SIG-M5 treated with dmso at 0.1 percent for 504 hours (cell line): Measurements from ENCODE around the gene PDGFRA.

Experiments
- DNase-seq: peaks from one replicate; lab custom pipeline; 2025; ENCODE audit not compliant: unreplicated experiment; lab: John Stamatoyannopoulos, UW

Gene PDGFRA

GRCh38 chr4:54228961-54229501 is at the start of gene PDGFRA:
Gene PDGFRA, plus strand, starts transcription at chr4:54229293. Its CDS starts 29,476 bp downstream, at chr4:54258769.
- DNase-seq = no peak

DNA sequence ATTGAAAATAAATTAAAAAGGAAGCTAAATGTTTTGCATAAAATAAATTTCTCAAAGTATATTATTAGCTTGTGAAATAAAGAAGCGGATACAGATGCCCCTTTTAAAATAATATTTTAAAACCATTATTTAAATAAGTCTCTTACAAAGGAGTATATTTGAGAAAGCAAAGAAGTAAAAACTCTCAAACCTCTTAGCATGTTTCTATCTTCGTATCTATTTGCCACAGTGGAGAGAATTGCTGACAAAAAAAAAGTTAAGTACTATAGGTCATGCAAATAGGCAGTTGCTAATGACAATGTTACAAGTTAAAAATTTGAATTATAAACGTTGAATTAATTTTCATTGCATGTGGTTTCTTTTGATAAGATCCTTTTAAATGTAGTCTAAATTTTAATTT is 44.5 kb upstream of the PDGFRA start:
- no peak for DNase-seq

DNA sequence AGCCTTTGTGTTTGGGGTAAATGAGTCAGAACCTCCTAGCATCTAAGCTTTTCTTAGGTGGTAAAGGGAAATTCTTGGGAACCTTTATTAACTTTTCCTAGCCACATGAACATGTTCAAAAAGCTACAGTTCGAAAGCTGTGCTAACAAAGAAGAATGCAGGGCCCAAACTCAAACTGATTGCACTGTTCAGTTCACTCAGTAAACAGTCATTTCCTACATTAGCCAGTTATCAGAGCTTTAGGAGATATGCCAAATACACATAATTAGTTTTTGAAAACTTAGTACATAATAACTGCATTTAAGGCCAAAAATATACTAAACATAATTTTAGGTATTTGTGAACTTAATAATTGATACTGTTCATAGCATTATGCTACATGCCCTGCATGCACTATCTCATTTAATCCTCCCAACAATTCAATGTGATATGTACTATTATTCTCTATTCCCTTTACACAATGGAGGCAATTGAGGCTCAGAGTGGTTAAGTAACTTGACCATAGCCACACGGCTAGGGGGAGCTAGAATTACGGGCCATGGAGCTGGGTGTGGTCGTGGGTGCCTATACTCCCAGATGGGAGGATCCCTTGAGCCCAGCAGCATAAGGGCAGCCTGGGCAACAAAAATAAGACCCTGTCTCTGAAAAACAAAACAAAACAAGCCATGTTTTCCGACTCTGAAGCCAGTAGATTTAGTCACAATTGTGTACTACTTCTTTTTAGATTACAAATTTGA is 43.9 kb upstream of the PDGFRA start:
- DNase-seq = no peak

GRCh38 chr4:54185866-54186265 is 43.2 kb upstream of the PDGFRA start:
- no peak for DNase-seq

DNA sequence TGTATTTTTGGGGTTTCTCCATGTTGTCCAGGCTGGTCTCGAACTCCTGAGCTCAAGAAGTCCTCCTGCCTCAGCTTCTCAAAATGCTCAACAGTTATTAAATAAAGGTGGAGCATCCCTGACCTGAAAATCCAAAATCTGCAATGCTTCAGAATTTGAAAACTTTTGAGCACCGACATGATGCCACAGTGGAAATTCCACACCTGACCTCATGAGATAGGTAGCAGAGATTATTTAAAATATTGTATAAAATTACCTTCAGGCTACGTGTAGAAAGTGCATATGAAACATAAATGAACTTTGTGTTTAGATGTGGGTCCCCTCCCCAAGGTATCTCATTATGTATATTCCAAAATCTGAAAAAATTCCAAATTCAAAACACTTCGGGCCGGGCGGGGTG is 42.7 kb upstream of the PDGFRA start:
- DNase-seq = no peak

DNA sequence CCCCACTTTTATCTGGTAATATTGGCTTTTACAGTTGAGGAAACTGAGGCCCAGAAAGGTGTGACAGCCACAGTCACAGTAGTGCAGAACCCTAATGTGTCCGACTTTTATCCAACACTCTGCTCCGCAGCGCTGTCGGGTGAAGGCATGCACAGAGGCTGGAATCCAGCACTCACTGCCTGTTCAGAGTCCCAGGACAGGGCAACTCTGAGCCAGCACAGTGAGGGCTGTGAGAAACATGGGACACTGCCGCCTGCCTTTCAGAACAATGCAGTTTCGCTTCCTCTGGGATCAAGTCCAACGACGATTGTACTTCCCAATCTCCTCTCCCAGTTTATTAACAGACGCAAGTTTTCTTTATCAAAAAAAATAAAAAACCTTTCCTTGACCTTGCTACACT is 41.9 kb upstream of the PDGFRA start:
- no peak for DNase-seq

DNA sequence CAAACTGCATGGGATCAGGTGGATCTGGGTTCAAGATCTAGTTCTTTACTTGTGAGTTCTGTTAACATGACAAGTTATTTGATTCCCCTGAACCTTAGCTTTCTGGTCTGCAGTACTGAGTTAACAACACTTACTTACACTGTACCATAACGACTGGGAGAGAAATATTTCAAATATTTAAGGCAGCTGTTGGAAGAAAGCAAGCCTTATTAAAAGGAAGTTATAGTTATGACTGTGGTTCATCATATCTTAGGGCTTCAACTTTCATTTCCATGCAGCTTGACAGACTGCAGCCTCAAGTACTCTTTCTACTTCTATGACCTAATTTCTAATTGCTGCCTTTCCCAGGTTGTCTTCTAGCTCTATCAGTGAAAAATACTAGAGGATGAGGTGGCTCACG is 40.0 kb upstream of the PDGFRA start:
- DNase-seq = no peak

DNA sequence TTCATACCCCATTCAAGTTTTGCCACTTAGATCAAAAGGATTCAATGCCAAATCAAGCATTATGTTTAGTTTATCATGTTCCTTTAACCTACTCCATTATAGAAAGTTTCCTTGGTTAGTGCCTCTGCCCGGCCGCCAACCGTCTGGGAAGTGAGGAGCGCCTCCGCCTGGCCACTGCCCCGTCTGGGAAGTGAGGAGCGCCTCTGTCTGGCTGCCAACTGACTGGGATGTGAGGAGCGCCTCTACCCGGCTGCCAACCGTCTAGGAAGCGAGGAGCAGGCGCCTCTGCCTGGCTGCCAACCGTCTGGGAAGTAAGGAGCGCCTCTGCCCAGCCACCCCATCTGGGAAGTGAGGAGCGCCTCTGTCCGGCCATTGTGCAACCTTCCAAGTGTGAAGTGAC is 36.3 kb upstream of the PDGFRA start:
- no peak for DNase-seq

GRCh38 chr4:54197926-54198325 is 31.2 kb upstream of the PDGFRA start:
- no peak for DNase-seq

GRCh38 chr4:54199919-54200318 is 29.2 kb upstream of the PDGFRA start:
- DNase-seq = no peak

GRCh38 chr4:54209617-54210016 is 19.5 kb upstream of the PDGFRA start:
- no peak for DNase-seq

DNA sequence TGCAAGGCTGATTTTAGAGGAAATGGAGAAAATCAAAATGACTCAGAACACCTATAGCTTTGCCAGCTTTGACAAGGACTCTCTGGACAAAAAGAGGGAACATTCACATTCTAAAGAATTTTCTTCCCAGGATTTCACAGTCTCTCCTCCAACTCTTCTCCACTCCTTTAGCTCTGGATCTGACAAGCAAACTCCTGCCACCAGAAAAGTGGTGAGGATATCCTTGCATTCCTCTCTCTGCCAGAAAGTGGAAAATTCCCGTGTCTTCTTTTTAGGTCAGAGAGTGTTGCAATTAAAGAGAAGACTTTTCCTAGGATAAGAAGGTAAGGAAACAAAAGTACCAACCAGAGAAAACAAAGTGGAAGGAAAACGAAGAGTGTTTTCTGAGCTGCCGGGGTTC is 16.1 kb upstream of the PDGFRA start:
- no peak for DNase-seq

- DNase-seq = no peak
These were observed 15.3 kb upstream of the PDGFRA start for GRCh38 chr4:54213761-54214160.

GRCh38 chr4:54215379-54216077 is 13.6 kb upstream of the PDGFRA start:
- DNase-seq = no peak

- peak; percentile 59 for DNase-seq
These were observed 11.2 kb upstream of the PDGFRA start for GRCh38 chr4:54217642-54218495.

GRCh38 chr4:54218736-54219135 is 10.4 kb upstream of the PDGFRA start:
- DNase-seq = no peak

GRCh38 chr4:54224996-54225597 is 4.0 kb upstream of the PDGFRA start:
- DNase-seq = no peak

DNA sequence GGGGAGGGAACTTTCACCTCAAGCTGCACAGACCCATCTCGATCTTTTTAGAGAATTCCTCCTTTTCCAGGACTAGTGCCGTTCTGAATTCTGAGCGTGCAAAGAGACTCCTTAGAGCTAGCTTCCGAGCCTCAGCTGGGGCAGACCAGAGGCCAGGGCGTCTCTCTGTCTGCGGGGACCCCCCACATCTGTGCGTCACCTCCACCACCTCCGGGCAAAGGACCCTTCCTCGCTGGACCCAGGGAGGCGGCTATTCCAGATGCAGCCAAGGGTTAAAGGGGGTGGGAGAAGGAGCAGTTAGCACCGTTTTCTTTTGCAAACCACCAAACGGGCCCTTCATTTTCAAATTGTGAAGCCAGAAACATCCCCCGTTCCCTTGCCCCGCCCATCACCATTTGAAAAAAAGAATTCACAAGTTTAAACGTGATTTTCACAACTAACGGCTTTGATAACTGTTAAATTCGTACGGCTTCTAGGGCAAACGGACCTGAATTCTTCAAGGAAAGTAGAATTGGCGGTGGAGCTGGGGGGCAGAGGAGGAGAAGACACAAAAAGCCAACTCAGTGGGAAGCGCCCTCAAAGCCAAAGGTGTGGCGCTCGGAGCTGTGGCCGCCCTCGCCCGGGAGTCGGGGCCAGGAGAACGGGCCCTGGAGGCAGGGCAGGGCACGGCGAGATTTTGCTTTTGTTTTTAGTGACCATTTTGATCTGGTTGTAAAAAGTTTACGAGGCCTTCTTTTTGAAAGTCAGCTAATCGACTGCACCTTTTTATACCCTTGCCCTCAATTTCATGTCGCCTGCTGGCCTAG is 3.3 kb upstream of the PDGFRA start:
- no peak for DNase-seq

DNA sequence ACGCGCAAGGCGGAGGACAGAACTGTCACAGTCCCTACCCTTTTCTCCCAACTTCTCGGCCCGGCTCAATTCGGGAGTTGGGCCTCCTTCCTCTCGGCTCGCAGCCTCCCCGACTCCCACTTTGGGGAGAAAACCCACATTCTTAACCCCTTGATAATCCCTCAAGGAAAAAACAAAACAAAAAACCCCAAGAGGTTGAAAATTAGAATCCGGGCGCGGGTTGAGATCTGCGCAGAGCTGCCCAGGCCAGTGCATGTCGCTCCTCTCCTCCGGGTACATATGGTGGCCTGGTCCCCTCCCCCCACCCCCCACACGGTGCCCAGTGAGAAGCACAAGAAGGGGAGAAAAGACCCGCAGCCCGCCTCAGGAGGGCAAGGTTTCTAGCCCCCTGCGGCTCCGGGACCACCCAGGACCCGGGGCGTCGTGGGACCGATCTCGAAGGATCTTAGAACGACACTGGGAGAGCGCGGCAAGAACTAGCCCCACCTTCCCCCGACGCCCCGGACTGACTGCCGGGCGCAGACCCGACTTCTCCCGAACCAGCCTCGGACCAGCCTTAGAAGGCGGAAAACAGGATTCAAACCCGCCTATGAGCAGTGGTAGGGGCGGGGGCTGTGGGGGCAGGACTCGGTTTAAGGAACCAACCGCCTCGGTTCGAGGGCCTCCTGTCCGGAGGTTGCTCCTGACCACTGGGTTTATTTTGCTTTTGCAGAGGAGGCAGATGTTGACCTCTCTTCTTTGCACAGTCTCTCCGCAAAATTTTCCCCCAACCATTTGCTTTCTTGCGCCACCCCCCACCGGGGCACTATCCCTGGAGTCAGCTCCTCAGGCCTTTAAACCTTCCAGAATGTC is 2.5 kb upstream of the PDGFRA start:
- no peak for DNase-seq
